OCI-LY3 (cell line): ENCODE data around the gene MYL1.

Experiments used
- H2AFZ ChIP-seq: fragments of 200-600, 300-600 bp; shearing (Covaris generic); 2 replicates; pipeline ENCODE4 v1.6.0; 2014; ENCODE audit warnings: antibody characterized with exemption, low read depth, low read length
- H3K27ac ChIP-seq: fragments of 200-600, 300-600 bp; sonication (generic); 2 replicates; pipeline ENCODE4 v1.5.1; 2014; ENCODE audit warnings: mild to moderate bottlenecking, low read length, moderate library complexity, mixed read lengths
- H3K27me3 ChIP-seq: fragments of 200-600, 300-600 bp; sonication (generic); 2 replicates; pipeline ENCODE4 v1.6.1; 2014; ENCODE audit warnings: low read depth, low read length, mixed read lengths
- H3K36me3 ChIP-seq: fragments of 200-600, 300-600 bp; sonication (generic); replicated peaks from 2 replicates; pipeline ENCODE3; 2014; ENCODE audit warnings: low read depth, low read length, mixed read lengths
- H3K4me1 ChIP-seq: fragments of 300-600, 200-600 bp; sonication (generic); 2 replicates; pipeline ENCODE4 v1.6.1; 2014; ENCODE audit warnings: low read length, mixed read lengths
- H3K4me2 ChIP-seq: fragments of 200-600, 300-600 bp; sonication (generic); 2 replicates; pipeline ENCODE4 v1.6.1; 2014; ENCODE audit warnings: low read length, mixed read lengths
- H3K4me3 ChIP-seq: fragments of 300-600, 200-600 bp; sonication (generic); 2 replicates; pipeline ENCODE4 v1.5.1; 2014; ENCODE audit warnings: antibody characterized with exemption, mild to moderate bottlenecking, low read length, moderate library complexity
- H3K79me2 ChIP-seq: fragments of 300-600, 200-600 bp; shearing (Covaris generic); 2 replicates; pipeline ENCODE4 v1.6.1; 2014; ENCODE audit warnings: mild to moderate bottlenecking, low read length, mixed read lengths
- H3K9ac ChIP-seq: fragments of 300-600, 200-600 bp; shearing (Covaris generic); 2 replicates; pipeline ENCODE4 v1.6.0; 2014; ENCODE audit warnings: mild to moderate bottlenecking, low read length, moderate library complexity
- H3K9me3 ChIP-seq: fragments of 200-600, 300-600 bp; shearing (Covaris generic); 2 replicates; pipeline ENCODE4 v1.6.1; 2014; ENCODE audit warnings: low read length, mixed read lengths; ENCODE audit not compliant: insufficient read depth
- H4K20me1 ChIP-seq: fragments of 200-600, 300-600 bp; sonication (generic); 2 replicates; pipeline ENCODE4 v1.6.1; 2016; ENCODE audit warnings: low read length, mixed read lengths; ENCODE audit not compliant: insufficient read depth
- EZH2phosphoT487 ChIP-seq: fragments of 200-600 bp; shearing (Covaris generic); IDR thresholded peaks from 2 replicates; pipeline ENCODE4 v1.6.1; 2018; ENCODE audit warnings: antibody characterized with exemption, mixed run types, low read depth
- TF ChIP-seq, protein P1 (sequence below): fragments of 200-600, 300-600 bp; sonication (generic); IDR thresholded peaks from 2 replicates; pipeline ENCODE4 v1.5.1; 2014; ENCODE audit warnings: antibody characterized with exemption, low read length, low read depth

Gene MYL1

DNA sequence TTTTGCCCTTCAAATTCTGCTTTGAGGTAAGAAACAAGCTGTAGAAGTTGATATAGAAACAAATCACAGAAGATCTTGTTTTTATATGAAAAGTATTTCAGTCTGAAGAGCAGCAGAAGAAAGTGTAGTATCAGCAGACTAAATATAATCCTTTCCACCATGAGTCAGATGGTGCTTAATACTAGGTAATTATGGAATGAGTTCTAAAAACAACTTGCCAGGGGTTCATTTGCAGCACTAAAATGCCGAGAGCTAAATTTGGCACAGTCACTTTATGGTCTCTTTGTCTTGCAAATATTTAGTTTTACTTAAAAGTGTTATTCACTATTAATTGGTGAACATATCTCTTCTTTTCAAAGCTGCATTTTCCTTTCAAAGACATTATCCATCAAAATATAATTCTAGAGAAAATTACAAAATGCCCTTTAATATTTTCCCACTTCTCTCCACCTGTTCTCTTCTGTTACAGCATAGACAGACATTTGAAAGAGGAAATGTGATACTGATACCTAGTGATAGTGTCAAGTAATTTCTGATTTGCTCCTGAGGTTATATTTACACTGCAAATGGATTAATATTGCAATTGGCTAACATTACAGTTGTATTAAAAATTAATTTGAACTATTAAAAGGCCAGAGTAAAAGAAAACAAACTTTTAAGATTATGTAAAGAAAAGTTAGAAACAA, 5.3 kb downstream of the MYL1 start:
- Histone ChIP-seq H3K4me1 (no peaks in the 10 kb centered on the region), H2AFZ (no peak overlapping the region), H3K9me3 (no peaks in the 10 kb centered on the region), H3K27ac (no peak overlapping the region), H3K79me2 (no peaks in the 10 kb centered on the region), H3K4me2 (no peak overlapping the region), H3K9ac (no peak overlapping the region), H3K36me3 (no peaks in the 10 kb centered on the region), H3K27me3 (no peaks in the 10 kb centered on the region), H3K4me3 (no peak overlapping the region), H4K20me1 (no peaks in the 10 kb centered on the region)
- TF ChIP-seq, protein P1, sequence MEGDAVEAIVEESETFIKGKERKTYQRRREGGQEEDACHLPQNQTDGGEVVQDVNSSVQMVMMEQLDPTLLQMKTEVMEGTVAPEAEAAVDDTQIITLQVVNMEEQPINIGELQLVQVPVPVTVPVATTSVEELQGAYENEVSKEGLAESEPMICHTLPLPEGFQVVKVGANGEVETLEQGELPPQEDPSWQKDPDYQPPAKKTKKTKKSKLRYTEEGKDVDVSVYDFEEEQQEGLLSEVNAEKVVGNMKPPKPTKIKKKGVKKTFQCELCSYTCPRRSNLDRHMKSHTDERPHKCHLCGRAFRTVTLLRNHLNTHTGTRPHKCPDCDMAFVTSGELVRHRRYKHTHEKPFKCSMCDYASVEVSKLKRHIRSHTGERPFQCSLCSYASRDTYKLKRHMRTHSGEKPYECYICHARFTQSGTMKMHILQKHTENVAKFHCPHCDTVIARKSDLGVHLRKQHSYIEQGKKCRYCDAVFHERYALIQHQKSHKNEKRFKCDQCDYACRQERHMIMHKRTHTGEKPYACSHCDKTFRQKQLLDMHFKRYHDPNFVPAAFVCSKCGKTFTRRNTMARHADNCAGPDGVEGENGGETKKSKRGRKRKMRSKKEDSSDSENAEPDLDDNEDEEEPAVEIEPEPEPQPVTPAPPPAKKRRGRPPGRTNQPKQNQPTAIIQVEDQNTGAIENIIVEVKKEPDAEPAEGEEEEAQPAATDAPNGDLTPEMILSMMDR: no peak
- TF ChIP-seq EZH2phosphoT487: no peak

DNA sequence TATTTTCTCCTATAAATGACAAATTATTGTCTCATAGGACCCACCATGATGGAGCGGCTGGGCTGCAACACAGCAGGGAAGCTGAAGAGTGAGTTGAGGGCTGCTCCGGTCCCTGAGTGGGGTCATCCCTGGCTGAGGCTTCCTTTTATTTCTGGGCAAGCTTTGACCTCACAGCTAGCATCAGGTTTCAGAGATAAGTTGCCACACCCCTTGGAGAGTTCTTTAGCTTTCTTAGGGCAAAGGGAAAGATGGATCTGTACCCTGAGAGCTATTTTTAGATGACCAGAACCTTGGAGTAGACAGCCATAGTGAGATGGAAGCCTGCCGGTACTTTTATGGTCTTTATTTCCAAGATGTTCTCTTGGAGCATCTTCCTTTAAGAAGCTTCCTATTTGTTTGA, 11.5 kb downstream of the MYL1 start:
- Histone ChIP-seq H3K9me3 (no peaks in the 10 kb centered on the region), H3K27me3 (no peaks in the 10 kb centered on the region), H3K4me1 (no peaks in the 10 kb centered on the region), H2AFZ (no peak overlapping the region), H3K27ac (no peak overlapping the region), H3K9ac (no peak overlapping the region), H4K20me1 (no peaks in the 10 kb centered on the region), H3K79me2 (no peaks in the 10 kb centered on the region), H3K4me2 (no peak overlapping the region), H3K36me3 (no peaks in the 10 kb centered on the region), H3K4me3 (no peak overlapping the region)
- TF ChIP-seq, protein P1: no peak
- no peak for TF ChIP-seq EZH2phosphoT487

DNA sequence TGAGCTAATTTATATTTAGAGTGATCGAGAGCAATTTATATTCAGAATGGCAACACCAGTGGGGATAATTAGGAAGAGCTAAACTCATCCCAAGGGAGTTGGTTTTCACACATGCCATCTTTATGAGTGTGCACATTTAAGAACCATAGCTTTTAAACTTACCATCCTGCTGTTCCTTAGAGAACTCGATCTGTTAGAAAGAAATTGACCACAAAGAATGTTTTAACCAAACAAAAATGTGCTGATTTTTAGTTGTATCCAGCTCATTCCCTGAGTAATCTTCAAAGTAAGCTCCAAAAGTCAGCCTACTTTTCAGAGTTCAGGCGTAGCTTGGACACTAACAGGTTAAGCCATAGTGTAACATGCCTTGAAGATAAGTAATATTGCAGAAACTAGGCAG, 12.6 kb downstream of the MYL1 start:
- Histone ChIP-seq H2AFZ (no peak overlapping the region), H3K27me3 (no peaks in the 10 kb centered on the region), H3K4me2 (no peak overlapping the region), H4K20me1 (no peaks in the 10 kb centered on the region), H3K4me3 (no peak overlapping the region), H3K9me3 (no peaks in the 10 kb centered on the region), H3K4me1 (no peaks in the 10 kb centered on the region), H3K27ac (no peak overlapping the region), H3K79me2 (no peaks in the 10 kb centered on the region), H3K9ac (no peak overlapping the region), H3K36me3 (no peaks in the 10 kb centered on the region)
- TF ChIP-seq, protein P1: no peak
- TF ChIP-seq EZH2phosphoT487: no peak

DNA sequence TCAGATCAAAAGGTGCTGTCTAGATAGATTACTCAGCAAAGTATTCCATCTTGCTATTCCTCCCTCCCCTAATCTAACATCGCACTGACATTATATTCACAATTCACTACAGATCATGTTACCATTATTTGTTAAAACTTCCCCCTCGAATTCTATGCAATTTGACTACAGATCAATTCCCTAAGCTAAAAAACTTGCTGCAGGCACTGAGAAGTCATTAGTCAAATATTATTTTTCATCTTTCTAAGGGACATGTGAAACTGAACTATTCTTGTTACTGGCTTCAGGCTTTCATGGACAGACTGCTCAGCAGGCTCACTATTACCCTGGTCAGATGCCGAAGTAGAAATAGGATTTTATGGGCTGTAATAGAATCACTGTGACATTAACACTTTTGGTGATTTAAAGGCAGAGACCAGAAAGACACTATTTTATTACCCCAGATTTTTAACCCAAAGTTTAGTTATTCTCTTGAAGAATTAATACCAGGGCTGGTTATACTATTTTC, 15.1 kb downstream of the MYL1 start:
- H3K9me3 ChIP-seq: no peaks in the 10 kb centered on the region
- H3K4me3 ChIP-seq: no peak overlapping the region
- H3K4me1 ChIP-seq: no peaks in the 10 kb centered on the region
- H3K4me2 ChIP-seq: no peak overlapping the region
- H2AFZ ChIP-seq: no peak overlapping the region
- no peaks in the 10 kb centered on the region for H4K20me1 ChIP-seq
- H3K27me3 ChIP-seq: no peaks in the 10 kb centered on the region
- H3K36me3 ChIP-seq: no peaks in the 10 kb centered on the region
- TF ChIP-seq EZH2phosphoT487: no peak
- TF ChIP-seq, protein P1: no peak
- H3K79me2 ChIP-seq: no peaks in the 10 kb centered on the region
- H3K27ac ChIP-seq: no peak overlapping the region
- H3K9ac ChIP-seq: no peak overlapping the region
